Keratinocyte (primary cell): ENCODE results near the gene ZNF324B.
"Not testable (repeated sequence)": the region's sequence is repeated elsewhere in the genome, so short reads cannot be mapped to it uniquely, and the experiment has no call there.

ENCODE experiments used
- EZH2 ChIP-seq: IDR thresholded peaks from one replicate; pipeline ENCODE4 v1.6.1; 2012; ENCODE audit warnings: inconsistent platforms, mild to moderate bottlenecking, low read length, moderate library complexity
- TF ChIP-seq, protein P1 (sequence below), 3 experiments: IDR thresholded peaks in 1 of 3; conservative IDR thresholded peaks in 1 of 3; optimal IDR thresholded peaks in 1 of 3; 2 replicates in 2 of 3; 3 replicates in 1 of 3; pipeline versions ENCODE3 to v1.5.1; 2011; ENCODE audit warnings: low read length in 3 of 3, mild to moderate bottlenecking in 3 of 3, moderate library complexity in 2 of 3, control low read depth in 1 of 3, inconsistent platforms in 1 of 3; ENCODE audit not compliant: insufficient read depth in 2 of 3; ENCODE audit errors: extremely low read depth in 1 of 3

- TF ChIP-seq EZH2, result not testable (repeated sequence)
- TF ChIP-seq, protein P1, sequence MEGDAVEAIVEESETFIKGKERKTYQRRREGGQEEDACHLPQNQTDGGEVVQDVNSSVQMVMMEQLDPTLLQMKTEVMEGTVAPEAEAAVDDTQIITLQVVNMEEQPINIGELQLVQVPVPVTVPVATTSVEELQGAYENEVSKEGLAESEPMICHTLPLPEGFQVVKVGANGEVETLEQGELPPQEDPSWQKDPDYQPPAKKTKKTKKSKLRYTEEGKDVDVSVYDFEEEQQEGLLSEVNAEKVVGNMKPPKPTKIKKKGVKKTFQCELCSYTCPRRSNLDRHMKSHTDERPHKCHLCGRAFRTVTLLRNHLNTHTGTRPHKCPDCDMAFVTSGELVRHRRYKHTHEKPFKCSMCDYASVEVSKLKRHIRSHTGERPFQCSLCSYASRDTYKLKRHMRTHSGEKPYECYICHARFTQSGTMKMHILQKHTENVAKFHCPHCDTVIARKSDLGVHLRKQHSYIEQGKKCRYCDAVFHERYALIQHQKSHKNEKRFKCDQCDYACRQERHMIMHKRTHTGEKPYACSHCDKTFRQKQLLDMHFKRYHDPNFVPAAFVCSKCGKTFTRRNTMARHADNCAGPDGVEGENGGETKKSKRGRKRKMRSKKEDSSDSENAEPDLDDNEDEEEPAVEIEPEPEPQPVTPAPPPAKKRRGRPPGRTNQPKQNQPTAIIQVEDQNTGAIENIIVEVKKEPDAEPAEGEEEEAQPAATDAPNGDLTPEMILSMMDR (optimal IDR thresholded peaks at IDR 0.05 in 1 of 3, IDR thresholded peaks at IDR 0.05 in 1 of 3, conservative IDR thresholded peaks at IDR 0.05 in 1 of 3; ENCODE audit: extremely low read depth in 1 of 3, insufficient read depth in 2 of 3, low read length in 3 of 3), result not testable (repeated sequence)
Measured at GRCh38 chr19:58449980-58450379, 1.4 kb upstream of the ZNF324B start.
